HG03066 (cell line): Measurements from ENCODE around the gene OR4D6.

ENCODE experiments used
- ATAC-seq: cut with Tn5 transposase; IDR thresholded peaks from one replicate; pipeline ENCODE4 v1.9.1; 2021; ENCODE audit warnings: low read depth; ENCODE audit not compliant: unreplicated experiment

Gene OR4D6

GRCh38 chr11:59503276-59503675, 46.5 kb downstream of the OR4D6 start, which contains the start of gene OR4D11:
Gene OR4D11 (plus strand): TSS chr11:59503576. CDS start chr11:59503576, 0 bp downstream.
- ATAC-seq, result no peak
